PC-9 (cell line): ENCODE measurements around the gene NUDT7. TPM values are rescaled to one million over a fixed set of nuclear protein-coding genes. Genes with fewer than 3 reads are reported as not detected.

ENCODE experiments used
- BruUV-seq: library from RNA; stranded (reverse); fragments of 400-500 nt; replicated peaks from 2 replicates; lab custom pipeline; 2021; lab: Mats Ljungman, UMichigan
- CTCF ChIA-PET: fragments of 300-600 bp; sonication (Branson Sonifier 250); formaldehyde crosslinking; loops from one replicate; lab custom pipeline; 2022; ENCODE audit warnings: antibody characterized with exemption; lab: Charles Lee
- POLR2A ChIA-PET: fragments of 300-600 bp; sonication (Branson Sonifier 250); formaldehyde crosslinking; loops from one replicate; lab custom pipeline; 2022; ENCODE audit warnings: antibody characterized with exemption; ENCODE audit not compliant: unreplicated experiment; lab: Charles Lee
- DNase-seq, 2 experiments: peaks; one replicate each; pipeline versions ENCODE4 v3.0.0 to v3.0.0-alpha.2; 2015 to 2022; ENCODE audit warnings: mixed read lengths in 1 of 2
- H2AFZ ChIP-seq: fragments of 200-600 bp; sonication (generic); 2 replicates; pipeline ENCODE4 v1.8.1; 2017; ENCODE audit warnings: antibody characterized with exemption
- H3F3A ChIP-seq: fragments of 200-600 bp; sonication (generic); 2 replicates; pipeline ENCODE4 v1.8.1; 2017; ENCODE audit warnings: antibody characterized with exemption, mild to moderate bottlenecking, low read depth; ENCODE audit not compliant: insufficient read depth
- H3K27ac ChIP-seq: fragments of 200-600 bp; sonication (generic); 2 replicates; pipeline ENCODE4 v1.6.1; 2016; ENCODE audit warnings: mixed run types
- H3K27me3 ChIP-seq: fragments of 200-600 bp; sonication (generic); 2 replicates; pipeline ENCODE4 v1.6.1; 2016; ENCODE audit warnings: low read depth, mixed run types; ENCODE audit not compliant: insufficient read depth
- H3K36me3 ChIP-seq: fragments of 200-600 bp; sonication (generic); 2 replicates; pipeline ENCODE4 v1.6.1; 2016; ENCODE audit warnings: low read depth, mixed run types
- H3K4me1 ChIP-seq: fragments of 200-600 bp; sonication (generic); replicated peaks from 2 replicates; pipeline ENCODE4 v1.6.1; 2016; ENCODE audit warnings: mixed run types; ENCODE audit not compliant: insufficient read depth
- H3K4me2 ChIP-seq: fragments of 200-600 bp; sonication (generic); 2 replicates; pipeline ENCODE4 v1.6.1; 2017; ENCODE audit warnings: mixed run types
- H3K4me3 ChIP-seq: fragments of 200-600 bp; sonication (generic); 2 replicates; pipeline ENCODE4 v1.6.1; 2016; ENCODE audit warnings: mixed run types
- H3K79me2 ChIP-seq: fragments of 200-600 bp; sonication (generic); 2 replicates; pipeline ENCODE4 v1.6.1; 2017; ENCODE audit warnings: low read depth, mixed run types
- H3K9me2 ChIP-seq: fragments of 200-600 bp; sonication (generic); 2 replicates; pipeline ENCODE4 v1.8.1; 2017; ENCODE audit warnings: mild to moderate bottlenecking; ENCODE audit not compliant: insufficient read depth
- H3K9me3 ChIP-seq: fragments of 200-600 bp; sonication (generic); 2 replicates; pipeline ENCODE4 v1.8.1; 2016; ENCODE audit warnings: low read depth; ENCODE audit not compliant: insufficient read depth
- H4K20me1 ChIP-seq: fragments of 200-600 bp; sonication (generic); 2 replicates; pipeline ENCODE4 v1.8.1; 2017; ENCODE audit not compliant: insufficient read depth
- EZH2 ChIP-seq: fragments of 200-600 bp; sonication (generic); IDR thresholded peaks from 2 replicates; pipeline ENCODE4 v1.8.0; 2017; ENCODE audit warnings: antibody characterized with exemption, low read depth
- intact Hi-C: fragments of 100-400 bp; cut with micrococcal nuclease; formaldehyde crosslinking; loops from one replicate; pipeline ENCODE4 v1.10.0; 2022; ENCODE audit not compliant: unreplicated experiment
- total RNA-seq: library from RNA; stranded (reverse); gene quantifications from 2 replicates; pipeline ENCODE4 v1.2.3, GENCODE V29; 2021
- TF ChIP-seq, protein P1 (sequence below): fragments of 200-600 bp; sonication (generic); conservative IDR thresholded peaks from 2 replicates; pipeline ENCODE4 v1.6.1; 2017; ENCODE audit warnings: mixed run types, antibody characterized with exemption, mild to moderate bottlenecking, moderate library complexity

NUDT7 gene
- total RNA-seq, 1 experiment from 2014 or later: not detected

DNA sequence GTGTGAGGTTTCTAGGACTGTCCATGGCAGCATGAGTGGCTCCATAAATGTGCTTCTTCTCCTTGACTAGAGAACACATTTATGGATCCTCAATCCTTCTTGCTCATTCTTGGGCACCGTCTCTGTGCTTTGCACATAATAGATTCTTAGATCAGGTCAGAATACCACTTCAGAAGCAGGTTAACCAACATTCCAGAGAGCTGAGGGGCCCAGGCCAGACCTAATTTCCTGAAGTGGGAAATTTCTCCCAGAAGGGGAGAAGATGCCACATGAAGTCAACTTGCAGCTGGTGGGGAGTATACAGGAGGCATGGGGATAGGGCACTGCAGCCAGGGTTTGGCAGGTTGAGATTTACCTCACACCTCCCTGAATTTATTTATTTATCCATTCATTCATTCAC is 41.7 kb downstream of the NUDT7 start:
- Histone ChIP-seq H3K4me1 (no peaks in the 10 kb centered on the region), H4K20me1 (no peaks in the 10 kb centered on the region), H3K79me2 (no peaks in the 10 kb centered on the region), H3K9me2 (no peaks in the 10 kb centered on the region), H3K27me3 (peaks cover 17% of the 10 kb centered on the region), H3K4me3 (no peak overlapping the region), H3F3A (no peaks in the 10 kb centered on the region), H3K9me3 (no peaks in the 10 kb centered on the region), H3K36me3 (no peaks in the 10 kb centered on the region), H3K4me2 (no peak overlapping the region), H2AFZ (no peak overlapping the region), H3K27ac (no peak overlapping the region)
- no TSS peak for BruUV-seq
- intact Hi-C loops: no loop called here
- ChIA-PET CTCF (no interaction called here), POLR2A (no interaction called here)
- DNase-seq: no peak
- TF ChIP-seq, protein P1, sequence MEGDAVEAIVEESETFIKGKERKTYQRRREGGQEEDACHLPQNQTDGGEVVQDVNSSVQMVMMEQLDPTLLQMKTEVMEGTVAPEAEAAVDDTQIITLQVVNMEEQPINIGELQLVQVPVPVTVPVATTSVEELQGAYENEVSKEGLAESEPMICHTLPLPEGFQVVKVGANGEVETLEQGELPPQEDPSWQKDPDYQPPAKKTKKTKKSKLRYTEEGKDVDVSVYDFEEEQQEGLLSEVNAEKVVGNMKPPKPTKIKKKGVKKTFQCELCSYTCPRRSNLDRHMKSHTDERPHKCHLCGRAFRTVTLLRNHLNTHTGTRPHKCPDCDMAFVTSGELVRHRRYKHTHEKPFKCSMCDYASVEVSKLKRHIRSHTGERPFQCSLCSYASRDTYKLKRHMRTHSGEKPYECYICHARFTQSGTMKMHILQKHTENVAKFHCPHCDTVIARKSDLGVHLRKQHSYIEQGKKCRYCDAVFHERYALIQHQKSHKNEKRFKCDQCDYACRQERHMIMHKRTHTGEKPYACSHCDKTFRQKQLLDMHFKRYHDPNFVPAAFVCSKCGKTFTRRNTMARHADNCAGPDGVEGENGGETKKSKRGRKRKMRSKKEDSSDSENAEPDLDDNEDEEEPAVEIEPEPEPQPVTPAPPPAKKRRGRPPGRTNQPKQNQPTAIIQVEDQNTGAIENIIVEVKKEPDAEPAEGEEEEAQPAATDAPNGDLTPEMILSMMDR: no peak
- no peak for TF ChIP-seq EZH2

DNA sequence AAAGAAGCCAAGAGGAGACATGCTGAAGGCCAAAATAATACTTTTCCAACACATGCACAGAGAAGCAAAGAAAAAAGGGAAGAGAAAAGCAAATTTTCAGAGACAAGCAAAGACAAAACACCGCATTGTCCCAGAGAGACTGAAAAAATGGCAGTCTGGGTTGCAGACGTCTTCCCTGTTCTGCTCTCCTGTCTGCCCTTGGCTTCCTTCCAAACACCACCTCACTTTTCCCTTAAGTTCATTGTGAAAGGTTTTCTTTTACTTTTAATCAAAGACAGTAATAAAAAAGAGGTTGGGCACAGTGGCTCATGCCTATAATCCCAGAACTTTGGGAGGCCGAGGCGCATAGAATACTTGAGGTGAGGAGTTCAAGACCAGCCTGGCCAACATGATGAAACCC is 44.9 kb downstream of the NUDT7 start:
- CTCF ChIA-PET: no interaction called here
- no TSS peak for BruUV-seq
- intact Hi-C loops: no loop called here
- Histone ChIP-seq H3K9me2 (no peaks in the 10 kb centered on the region), H3K36me3 (no peaks in the 10 kb centered on the region), H2AFZ (no peak overlapping the region), H3K27ac (no peak overlapping the region), H3K4me3 (no peak overlapping the region), H4K20me1 (no peaks in the 10 kb centered on the region), H3K4me1 (no peaks in the 10 kb centered on the region), H3F3A (no peaks in the 10 kb centered on the region), H3K79me2 (no peaks in the 10 kb centered on the region), H3K4me2 (no peak overlapping the region), H3K27me3 (peaks cover 17% of the 10 kb centered on the region), H3K9me3 (no peaks in the 10 kb centered on the region)
- no peak for DNase-seq
- no peak for TF ChIP-seq EZH2
- TF ChIP-seq, protein P1: no peak
- POLR2A ChIA-PET: no interaction called here

DNA sequence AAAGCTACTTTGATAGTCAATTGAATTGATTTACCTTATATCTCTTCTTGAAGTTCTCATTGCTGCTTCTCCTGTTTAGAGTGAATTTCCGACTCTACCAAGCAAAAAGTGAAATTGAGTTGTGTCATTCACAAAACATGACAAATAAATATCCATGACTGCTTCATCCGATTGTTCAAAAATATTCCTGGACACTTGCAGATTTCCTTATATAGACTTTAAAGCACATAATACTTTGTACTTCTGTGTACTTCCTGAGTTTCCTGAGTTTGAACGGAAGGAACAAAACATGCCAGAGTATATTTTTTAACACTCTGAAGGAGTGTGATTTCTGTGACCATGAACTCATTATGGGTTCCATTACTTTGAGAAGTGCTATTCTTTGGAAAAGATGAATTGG is 45.5 kb downstream of the NUDT7 start:
- no peaks in the 10 kb centered on the region for H3K9me3 ChIP-seq
- H3K79me2 ChIP-seq: no peaks in the 10 kb centered on the region
- H3K4me1 ChIP-seq: no peaks in the 10 kb centered on the region
- no TSS peak for BruUV-seq
- no peak overlapping the region for H3K4me3 ChIP-seq
- no peaks in the 10 kb centered on the region for H3F3A ChIP-seq
- H4K20me1 ChIP-seq: no peaks in the 10 kb centered on the region
- intact Hi-C loops: no loop called here
- H3K9me2 ChIP-seq: no peaks in the 10 kb centered on the region
- H3K4me2 ChIP-seq: no peak overlapping the region
- H3K36me3 ChIP-seq: no peaks in the 10 kb centered on the region
- H3K27me3 ChIP-seq: peaks cover 17% of the 10 kb centered on the region
- no peak for DNase-seq
- no peak overlapping the region for H2AFZ ChIP-seq
- ChIA-PET POLR2A (no interaction called here), CTCF (no interaction called here)
- no peak overlapping the region for H3K27ac ChIP-seq
- TF ChIP-seq, protein P1: no peak
- no peak for TF ChIP-seq EZH2
